Calu3 (cell line): ENCODE results near the gene ZNF574. TPM values are rescaled to one million over a fixed set of nuclear protein-coding genes. Genes with fewer than 3 reads are reported as not detected.

Source experiments
- BruUV-seq: library from RNA; stranded (reverse); fragments of 400-500 nt; replicated peaks from 2 replicates; lab custom pipeline; 2021; lab: Mats Ljungman, UMichigan
- CTCF ChIA-PET: fragments of 300-600 bp; sonication (Branson Sonifier 250); formaldehyde crosslinking; loops from one replicate; lab custom pipeline; 2022; ENCODE audit warnings: antibody characterized with exemption; lab: Charles Lee
- DNase-seq: peaks from one replicate; pipeline ENCODE4 v3.0.0; 2022
- H3K27ac Mint-ChIP-seq: one replicate; pipeline ENCODE4 v1.8.0; 2022; ENCODE audit warnings: mixed read lengths; ENCODE audit not compliant: unreplicated experiment
- H3K27me3 Mint-ChIP-seq: one replicate; pipeline ENCODE4 v1.8.0; 2022; ENCODE audit warnings: mixed read lengths; ENCODE audit not compliant: unreplicated experiment
- H3K36me3 Mint-ChIP-seq: one replicate; pipeline ENCODE4 v1.8.0; 2022; ENCODE audit warnings: mild to moderate bottlenecking, moderate library complexity, mixed read lengths; ENCODE audit not compliant: insufficient read depth, unreplicated experiment
- H3K4me1 Mint-ChIP-seq: one replicate; pipeline ENCODE4 v1.8.0; 2022; ENCODE audit warnings: mild to moderate bottlenecking, low read depth, mixed read lengths; ENCODE audit not compliant: unreplicated experiment
- H3K4me3 Mint-ChIP-seq: one replicate; pipeline ENCODE4 v1.8.0; 2022; ENCODE audit warnings: mild to moderate bottlenecking, low read depth, moderate library complexity, mixed read lengths; ENCODE audit not compliant: unreplicated experiment
- H3K9me3 Mint-ChIP-seq: one replicate; pipeline ENCODE4 v1.8.0; 2022; ENCODE audit warnings: low read depth, mixed read lengths; ENCODE audit not compliant: unreplicated experiment
- CTCF ChIP-seq: fragments of 200-600 bp; IDR thresholded peaks from one replicate; pipeline ENCODE4 v1.8.0; 2022; ENCODE audit warnings: antibody characterized with exemption; ENCODE audit not compliant: unreplicated experiment
- intact Hi-C: fragments of 100-400 bp; cut with micrococcal nuclease; formaldehyde crosslinking; loops from one replicate; pipeline ENCODE4 v1.10.0; 2022; ENCODE audit not compliant: unreplicated experiment
- total RNA-seq: library from RNA; stranded (reverse); gene quantifications from 2 replicates; pipeline ENCODE4 v1.2.3, GENCODE V29; 2022

ZNF574 gene
- total RNA-seq, 1 experiment from 2014 or later, result 22.0 TPM

GRCh38 chr19:42062381-42062780, 13.6 kb upstream of the ZNF574 start:
- CTCF ChIA-PET, result no interaction called here
- H3K27ac Mint-ChIP-seq, result no peak overlapping the region
- intact Hi-C loops, result no loop called here
- H3K4me3 Mint-ChIP-seq, result no peak overlapping the region
- no peaks in the 10 kb centered on the region for H3K36me3 Mint-ChIP-seq
- DNase-seq, result no peak
- no TSS peak for BruUV-seq
- no peak for TF ChIP-seq CTCF
- no peaks in the 10 kb centered on the region for H3K4me1 Mint-ChIP-seq
- H3K27me3 Mint-ChIP-seq, result peaks cover 39% of the 10 kb centered on the region
- no peaks in the 10 kb centered on the region for H3K9me3 Mint-ChIP-seq

GRCh38 chr19:42064432-42064831, 11.5 kb upstream of the ZNF574 start:
- DNase-seq, result no peak
- BruUV-seq, result no TSS peak
- Mint-ChIP-seq H3K4me3 (no peak overlapping the region), H3K27ac (no peak overlapping the region), H3K4me1 (no peaks in the 10 kb centered on the region), H3K36me3 (no peaks in the 10 kb centered on the region), H3K9me3 (no peaks in the 10 kb centered on the region), H3K27me3 (peaks cover 36% of the 10 kb centered on the region)
- intact Hi-C loops, result no loop called here
- CTCF ChIA-PET, result no interaction called here
- TF ChIP-seq CTCF, result no peak

GRCh38 chr19:42065051-42065450, 10.9 kb upstream of the ZNF574 start:
- CTCF ChIA-PET, result no interaction called here
- H3K4me3 Mint-ChIP-seq, result no peak overlapping the region
- DNase-seq, result no peak
- H3K4me1 Mint-ChIP-seq, result no peaks in the 10 kb centered on the region
- peaks cover 34% of the 10 kb centered on the region for H3K27me3 Mint-ChIP-seq
- no peak for TF ChIP-seq CTCF
- intact Hi-C loops, result no loop called here
- no TSS peak for BruUV-seq
- no peaks in the 10 kb centered on the region for H3K9me3 Mint-ChIP-seq
- no peaks in the 10 kb centered on the region for H3K36me3 Mint-ChIP-seq
- H3K27ac Mint-ChIP-seq, result no peak overlapping the region

GRCh38 chr19:42065511-42065910, 10.5 kb upstream of the ZNF574 start:
- CTCF ChIA-PET, result no interaction called here
- BruUV-seq, result no TSS peak
- H3K27me3 Mint-ChIP-seq, result peaks cover 34% of the 10 kb centered on the region
- H3K36me3 Mint-ChIP-seq, result no peaks in the 10 kb centered on the region
- no peaks in the 10 kb centered on the region for H3K4me1 Mint-ChIP-seq
- H3K9me3 Mint-ChIP-seq, result no peaks in the 10 kb centered on the region
- intact Hi-C loops, result no loop called here
- H3K4me3 Mint-ChIP-seq, result no peak overlapping the region
- no peak for TF ChIP-seq CTCF
- DNase-seq, result no peak
- H3K27ac Mint-ChIP-seq, result no peak overlapping the region
